Endothelial cell (in vitro differentiated cells): ENCODE data around the gene GLYAT. TPM values are rescaled to one million over a fixed set of nuclear protein-coding genes. Genes with fewer than 3 reads are reported as not detected.
"Not testable (repeated sequence)": the region's sequence is repeated elsewhere in the genome, so short reads cannot be mapped to it uniquely, and the experiment has no call there.

Experiments used
- DNase-seq: peaks from one replicate; pipeline ENCODE4 v3.0.0; 2021; ENCODE audit warnings: low spot score
- H3K27ac Mint-ChIP-seq: one replicate; pipeline ENCODE4 v1.8.0; 2021; ENCODE audit warnings: mixed read lengths, inconsistent platforms; ENCODE audit not compliant: unreplicated experiment
- H3K27me3 Mint-ChIP-seq: one replicate; pipeline ENCODE4 v1.8.0; 2021; ENCODE audit warnings: mild to moderate bottlenecking, moderate library complexity, mixed read lengths, inconsistent platforms; ENCODE audit not compliant: unreplicated experiment
- H3K36me3 Mint-ChIP-seq: one replicate; pipeline ENCODE4 v1.8.0; 2021; ENCODE audit warnings: mild to moderate bottlenecking, low read depth, mixed read lengths, inconsistent platforms; ENCODE audit not compliant: unreplicated experiment
- H3K4me1 Mint-ChIP-seq: one replicate; pipeline ENCODE4 v1.8.0; 2021; ENCODE audit warnings: mild to moderate bottlenecking, mixed read lengths, inconsistent platforms; ENCODE audit not compliant: unreplicated experiment
- H3K4me3 Mint-ChIP-seq: one replicate; pipeline ENCODE4 v1.8.0; 2021; ENCODE audit warnings: mild to moderate bottlenecking, mixed read lengths, inconsistent platforms; ENCODE audit not compliant: unreplicated experiment
- H3K9me3 Mint-ChIP-seq: one replicate; pipeline ENCODE4 v1.8.0; 2021; ENCODE audit warnings: mixed read lengths, inconsistent platforms; ENCODE audit not compliant: unreplicated experiment
- CTCF ChIP-seq: fragments of 200-600 bp; sonication (generic); IDR thresholded peaks from one replicate; pipeline ENCODE4 v1.5.0; 2021; ENCODE audit warnings: antibody characterized with exemption; ENCODE audit not compliant: unreplicated experiment
- total RNA-seq: library from RNA; stranded (reverse); fragmentation: NEBNext Ultra II Directional; extraction: Animal tissue kit (Norgen Biotek cat#: 25700); gene quantifications from one replicate; pipeline ENCODE4 v1.2.1, GENCODE V29; 2021; ENCODE audit not compliant: unreplicated experiment

Gene GLYAT
- total RNA-seq, 1 donor from 2014 or later = not detected

- DNase-seq = no peak
- Mint-ChIP-seq H3K4me1 (no peaks in the 10 kb centered on the region), H3K4me3 (no peak overlapping the region), H3K27ac (no peak overlapping the region), H3K9me3 (peaks cover 5% of the 10 kb centered on the region), H3K36me3 (no peaks in the 10 kb centered on the region), H3K27me3 (peaks cover 3% of the 10 kb centered on the region)
- TF ChIP-seq CTCF = no peak
Measured at GRCh38 chr11:58726737-58727414, 4.9 kb downstream of the GLYAT start.

- no peak overlapping the region for H3K27ac Mint-ChIP-seq
- TF ChIP-seq CTCF = no peak
- no peaks in the 10 kb centered on the region for H3K27me3 Mint-ChIP-seq
- H3K4me1 Mint-ChIP-seq = no peaks in the 10 kb centered on the region
- DNase-seq = no peak
- no peaks in the 10 kb centered on the region for H3K36me3 Mint-ChIP-seq
- no peak overlapping the region for H3K4me3 Mint-ChIP-seq
- peaks cover 7% of the 10 kb centered on the region for H3K9me3 Mint-ChIP-seq
Measured at GRCh38 chr11:58719406-58720117, 12.2 kb downstream of the GLYAT start.

- H3K36me3 Mint-ChIP-seq = no peaks in the 10 kb centered on the region
- no peak for TF ChIP-seq CTCF
- H3K4me1 Mint-ChIP-seq = no peaks in the 10 kb centered on the region
- H3K27me3 Mint-ChIP-seq = no peaks in the 10 kb centered on the region
- DNase-seq = no peak
- no peak overlapping the region for H3K4me3 Mint-ChIP-seq
- peaks cover 12% of the 10 kb centered on the region for H3K9me3 Mint-ChIP-seq
- no peak overlapping the region for H3K27ac Mint-ChIP-seq
Measured at GRCh38 chr11:58712531-58712930, 19.2 kb downstream of the GLYAT start.

GRCh38 chr11:58711832-58712231, 19.9 kb downstream of the GLYAT start:
- no peak for TF ChIP-seq CTCF
- DNase-seq = no peak
- Mint-ChIP-seq H3K27ac (no peak overlapping the region), H3K4me3 (no peak overlapping the region), H3K9me3 (peaks cover 8% of the 10 kb centered on the region), H3K4me1 (no peaks in the 10 kb centered on the region), H3K36me3 (no peaks in the 10 kb centered on the region), H3K27me3 (no peaks in the 10 kb centered on the region)

GRCh38 chr11:58707767-58708166, 24.0 kb downstream of the GLYAT start:
- Mint-ChIP-seq H3K9me3 (peaks cover 11% of the 10 kb centered on the region), H3K4me3 (no peak overlapping the region), H3K4me1 (no peaks in the 10 kb centered on the region), H3K27me3 (peaks cover under 1% of the 10 kb centered on the region), H3K36me3 (no peaks in the 10 kb centered on the region), H3K27ac (no peak overlapping the region)
- TF ChIP-seq CTCF = no peak
- DNase-seq = no peak

GRCh38 chr11:58696825-58697224, 34.9 kb downstream of the GLYAT start:
- H3K4me1 Mint-ChIP-seq, H3K27ac Mint-ChIP-seq, H3K9me3 Mint-ChIP-seq, H3K4me3 Mint-ChIP-seq, H3K27me3 Mint-ChIP-seq, DNase-seq, H3K36me3 Mint-ChIP-seq: not testable (repeated sequence)
